A549 treated with CORT108297 at 1 μM for 4 hours (cell line): ENCODE results near the gene NTF3. TPM values are rescaled to one million over a fixed set of nuclear protein-coding genes. Genes with fewer than 3 reads are reported as not detected.

ENCODE experiments used
- total RNA-seq: library from RNA; stranded (reverse); fragments of 200-300 nt; extraction: Qiagen RNA extraction; gene quantifications from 5 replicates; pipeline ENCODE4 v1.2.3, GENCODE V29; 2022

Gene NTF3
- total RNA-seq = not detected in 5 replicates

DNA sequence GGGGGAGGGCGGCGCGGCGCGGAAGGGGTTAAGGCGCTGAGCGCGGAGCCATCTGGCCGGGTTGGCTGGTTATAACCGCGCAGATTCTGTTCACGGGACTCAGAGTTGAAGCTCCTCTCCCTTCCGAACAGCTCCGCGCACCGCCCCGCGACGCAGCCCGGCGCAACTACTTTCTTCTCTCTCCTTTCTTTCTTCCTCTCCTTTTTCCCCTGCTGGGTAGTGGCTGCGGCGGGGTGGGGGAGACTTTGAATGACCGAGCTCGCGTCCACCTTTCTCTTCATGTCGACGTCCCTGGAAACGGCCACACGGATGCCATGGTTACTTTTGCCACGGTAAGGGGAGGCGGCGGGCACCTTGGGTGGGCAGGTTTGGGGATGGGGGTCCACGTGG is at the start of gene NTF3:
NTF3 (plus strand) TSS at position 98 of the 390 bp plus-strand sequence; CDS start at position 315, 217 bp downstream.

